Femur (tissue), 1 donor: ENCODE data around the gene ADRM1.

Experiments used
- DNase-seq: peaks from one replicate; pipeline ENCODE4 v3.0.0-alpha.2; 2017

Gene ADRM1, protein sequence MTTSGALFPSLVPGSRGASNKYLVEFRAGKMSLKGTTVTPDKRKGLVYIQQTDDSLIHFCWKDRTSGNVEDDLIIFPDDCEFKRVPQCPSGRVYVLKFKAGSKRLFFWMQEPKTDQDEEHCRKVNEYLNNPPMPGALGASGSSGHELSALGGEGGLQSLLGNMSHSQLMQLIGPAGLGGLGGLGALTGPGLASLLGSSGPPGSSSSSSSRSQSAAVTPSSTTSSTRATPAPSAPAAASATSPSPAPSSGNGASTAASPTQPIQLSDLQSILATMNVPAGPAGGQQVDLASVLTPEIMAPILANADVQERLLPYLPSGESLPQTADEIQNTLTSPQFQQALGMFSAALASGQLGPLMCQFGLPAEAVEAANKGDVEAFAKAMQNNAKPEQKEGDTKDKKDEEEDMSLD

GRCh38 chr20:62302341-62303061 is at the start of gene ADRM1:
TSS of gene ADRM1 (plus strand) at chr20:62302997. CDS start at chr20:62303569, 572 bp downstream.
- peak; percentile 98 for DNase-seq

GRCh38 chr20:62253398-62253797 is 49.4 kb upstream of the ADRM1 start:
- no peak for DNase-seq

DNA sequence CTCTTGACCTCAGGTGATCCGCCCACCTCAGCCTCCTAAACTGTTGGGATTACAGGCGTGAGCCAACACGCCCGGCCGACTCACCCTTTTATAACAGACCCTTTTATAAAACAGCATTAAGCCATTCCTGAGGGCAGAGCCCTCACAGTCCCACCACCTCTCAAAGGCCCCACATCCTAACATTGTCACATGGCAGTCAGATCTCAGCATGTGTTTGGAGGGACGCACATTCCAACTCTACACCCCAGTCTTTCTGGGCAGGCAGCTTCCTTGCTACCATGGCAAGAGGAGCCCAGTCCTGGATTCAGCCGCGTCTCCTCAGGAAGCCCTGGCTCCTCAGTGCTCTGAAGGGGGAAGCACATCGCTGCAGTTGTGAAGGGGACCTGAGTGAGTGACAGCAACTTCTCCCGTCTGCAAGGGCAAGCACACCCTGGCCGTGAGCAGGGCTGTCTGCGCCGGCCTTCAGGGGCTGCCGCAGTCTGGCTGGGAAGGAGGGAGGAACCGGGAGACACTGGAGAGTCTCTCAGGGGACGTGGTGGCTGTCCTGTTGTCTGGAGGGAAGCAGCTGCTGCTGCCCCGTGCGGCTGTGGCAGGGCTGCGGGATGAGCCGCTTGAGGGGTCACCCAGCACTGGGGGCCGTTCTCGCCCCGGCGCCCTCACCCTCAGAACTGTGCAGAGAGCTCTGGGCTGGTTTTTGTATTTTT is 48.6 kb upstream of the ADRM1 start:
- DNase-seq: no peak

DNA sequence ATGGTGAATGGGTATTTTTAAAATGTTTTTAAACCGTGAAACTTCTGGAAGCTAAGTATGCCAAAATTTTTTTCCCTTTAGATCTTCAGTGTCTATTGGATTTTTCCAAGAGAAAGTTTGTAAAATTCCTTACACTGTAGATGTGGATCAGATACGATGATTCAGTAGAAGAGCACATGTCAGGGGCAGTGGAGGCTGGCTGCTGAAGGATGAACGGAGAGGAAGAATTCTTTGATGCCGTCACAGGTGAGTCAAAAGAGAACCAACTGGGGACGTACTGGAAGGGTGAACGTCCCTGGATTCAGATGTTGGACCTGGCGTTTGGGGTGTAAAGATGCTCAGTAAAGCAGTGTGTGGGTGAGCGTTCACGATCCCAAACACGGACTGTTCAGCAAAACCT is 46.8 kb upstream of the ADRM1 start:
- DNase-seq: no peak

GRCh38 chr20:62258499-62259293 is 44.1 kb upstream of the ADRM1 start:
- DNase-seq: no peak

- DNase-seq: no peak
Observed at GRCh38 chr20:62259294-62259565, 43.6 kb upstream of the ADRM1 start.

DNA sequence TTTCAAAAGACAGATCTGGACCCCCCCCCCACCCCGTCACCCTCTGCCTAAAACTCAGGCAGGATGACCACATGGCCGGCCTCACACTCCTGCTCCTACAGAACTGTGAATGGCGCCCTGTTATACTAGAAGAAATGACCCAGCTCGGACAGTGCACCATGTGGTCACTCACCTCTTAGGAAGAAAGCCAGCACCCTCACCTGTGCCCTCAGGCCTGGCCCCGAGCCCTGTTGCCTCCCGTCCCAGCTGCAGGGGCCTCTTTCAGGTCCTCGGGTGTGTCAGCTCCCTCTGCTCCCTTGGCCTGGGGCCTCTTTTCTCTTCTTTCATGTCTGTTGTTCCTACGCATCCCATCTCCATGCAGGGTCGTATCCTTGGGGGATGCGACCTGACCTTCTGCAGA is 40.7 kb upstream of the ADRM1 start:
- no peak for DNase-seq

DNA sequence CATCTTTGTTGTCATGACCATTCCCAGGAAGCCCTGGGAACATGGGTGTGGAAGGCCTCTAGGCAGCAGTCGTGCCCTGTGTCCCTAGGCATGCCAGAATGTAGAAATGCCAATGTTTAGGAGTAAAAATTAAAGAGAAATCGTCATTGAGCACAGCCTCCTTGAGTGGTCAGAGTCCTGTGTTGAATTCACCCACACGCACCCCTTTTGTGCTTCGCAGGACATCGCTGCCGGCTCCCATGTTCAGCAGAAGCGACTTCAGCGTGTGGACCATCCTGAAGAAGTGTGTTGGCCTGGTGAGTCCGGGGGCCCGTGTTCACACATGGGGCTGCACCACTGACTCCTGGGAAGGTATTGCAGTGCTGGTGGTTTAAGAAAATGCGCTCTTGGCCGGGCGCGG is 39.4 kb upstream of the ADRM1 start:
- DNase-seq: no peak

- DNase-seq: no peak
Observed at GRCh38 chr20:62265365-62265764, 37.4 kb upstream of the ADRM1 start.

- no peak for DNase-seq
Observed at GRCh38 chr20:62266340-62266739, 36.5 kb upstream of the ADRM1 start.

- DNase-seq: no peak
Observed at GRCh38 chr20:62266851-62267250, 35.9 kb upstream of the ADRM1 start.

- DNase-seq: no peak
Observed at GRCh38 chr20:62267543-62267942, 35.3 kb upstream of the ADRM1 start.

DNA sequence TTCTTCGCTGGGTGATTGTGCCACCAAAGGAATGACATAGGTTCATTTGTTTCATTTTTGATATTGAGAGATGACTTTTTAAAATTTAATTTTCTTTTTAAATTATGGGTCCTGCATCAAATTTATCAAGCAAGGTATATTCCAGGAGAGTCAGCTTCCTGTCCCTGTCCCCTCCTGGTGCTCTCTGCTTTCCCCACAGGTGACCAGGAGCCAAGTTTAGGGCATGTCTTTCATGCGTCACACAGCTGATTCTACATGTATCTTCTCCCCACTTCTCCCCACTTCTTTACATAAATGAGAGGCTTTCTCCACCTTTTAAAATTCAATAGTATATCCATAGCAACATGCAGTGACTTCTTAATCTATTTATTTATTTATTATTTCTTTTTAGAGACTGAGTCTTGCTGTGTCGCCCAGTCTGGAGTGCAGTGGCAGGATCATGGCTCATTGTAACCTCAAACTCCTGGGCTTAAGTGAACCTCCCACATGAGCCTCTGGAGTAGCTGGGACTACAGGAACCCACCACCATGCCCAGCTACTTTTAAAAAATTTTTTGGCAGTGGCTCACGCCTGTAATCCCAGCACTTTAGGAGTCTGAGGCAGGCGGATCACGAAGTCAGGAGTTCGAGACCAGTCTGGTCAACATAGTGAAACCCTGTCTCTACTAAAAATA is 34.4 kb upstream of the ADRM1 start:
- DNase-seq: no peak

DNA sequence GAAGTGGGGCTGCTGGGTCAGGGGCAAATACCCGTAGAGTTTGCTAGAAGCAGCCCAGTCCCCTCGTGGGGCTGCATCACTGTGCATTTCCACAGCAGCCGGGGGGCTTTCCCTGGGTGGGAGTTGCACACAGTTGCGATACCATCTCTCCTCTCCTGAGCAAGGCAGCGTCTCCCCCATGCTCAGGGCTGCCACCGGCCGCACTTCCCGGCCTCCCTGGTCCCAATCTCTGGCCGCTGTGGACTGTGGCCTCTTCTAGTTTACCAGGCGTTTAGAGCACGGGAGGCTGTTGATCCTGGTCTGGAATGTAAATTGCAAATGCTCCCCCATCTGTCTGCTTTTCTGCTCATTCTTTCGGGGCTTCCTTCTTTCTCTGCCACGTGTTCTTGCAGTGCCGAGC is 33.4 kb upstream of the ADRM1 start:
- no peak for DNase-seq

DNA sequence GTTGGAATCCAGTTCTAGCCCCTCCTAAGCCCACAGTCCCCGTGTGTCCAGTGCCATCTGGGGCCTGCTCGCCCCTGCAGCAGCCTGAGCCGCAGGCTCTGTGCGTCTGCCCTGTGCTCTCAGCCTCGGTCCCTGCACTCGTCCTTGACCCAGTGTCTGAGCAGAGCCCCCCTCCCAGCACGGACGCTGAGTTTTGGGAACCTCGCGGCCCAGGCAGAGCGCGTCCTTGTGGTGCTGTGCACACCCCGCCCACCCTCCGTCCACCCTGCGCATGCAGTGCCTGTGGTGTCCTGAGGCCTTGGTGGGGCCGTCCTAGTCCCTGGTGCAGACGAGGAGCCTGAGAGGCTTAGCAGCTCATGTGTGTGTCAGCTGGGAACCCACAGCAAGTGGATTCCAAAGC is 32.9 kb upstream of the ADRM1 start:
- no peak for DNase-seq

DNA sequence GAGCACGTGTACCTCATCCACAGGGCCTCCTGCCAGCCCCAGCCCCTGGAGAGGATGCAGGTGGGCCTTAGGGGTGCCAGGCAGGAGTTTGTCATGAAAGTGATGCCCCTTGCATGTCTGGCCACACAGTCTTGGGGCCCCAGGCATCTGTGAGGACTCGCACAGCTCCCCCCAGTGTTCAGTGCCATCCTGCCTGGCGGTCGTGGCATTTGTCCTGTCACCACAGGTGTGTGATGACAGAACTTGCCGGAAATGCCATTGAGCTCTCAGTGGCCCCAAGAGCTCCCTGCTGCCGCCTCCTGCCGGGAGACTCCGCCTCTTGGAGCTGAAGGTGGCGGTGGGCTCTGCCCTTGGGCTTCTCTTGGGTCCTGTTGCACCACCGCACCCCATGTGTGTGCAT is 30.6 kb upstream of the ADRM1 start:
- DNase-seq: no peak

DNA sequence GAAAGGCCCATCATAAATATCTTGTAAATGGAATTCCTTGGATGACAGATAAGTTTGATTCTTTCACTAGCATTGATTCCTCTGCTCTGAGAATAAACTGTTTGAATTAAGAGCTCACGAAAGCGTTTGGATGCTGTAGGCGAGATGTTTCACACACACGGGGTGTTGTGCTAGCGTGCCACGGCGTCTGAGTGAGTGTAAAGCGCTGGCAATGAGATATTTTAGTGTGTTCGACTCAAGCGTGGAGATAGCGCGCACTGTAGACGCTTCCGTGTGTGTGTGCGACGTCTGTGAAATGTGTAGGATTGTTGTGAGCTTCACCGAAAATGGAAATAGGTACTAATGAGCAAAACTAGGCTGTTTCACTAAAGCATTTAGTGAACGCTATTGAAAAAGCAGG is 29.4 kb upstream of the ADRM1 start:
- no peak for DNase-seq

- DNase-seq: no peak
Observed at GRCh38 chr20:62274332-62274950, 28.4 kb upstream of the ADRM1 start.

- DNase-seq: no peak
Observed at GRCh38 chr20:62275219-62275618, 27.6 kb upstream of the ADRM1 start.

- DNase-seq: peak; percentile 82
Observed at GRCh38 chr20:62276439-62276838, 26.4 kb upstream of the ADRM1 start.

DNA sequence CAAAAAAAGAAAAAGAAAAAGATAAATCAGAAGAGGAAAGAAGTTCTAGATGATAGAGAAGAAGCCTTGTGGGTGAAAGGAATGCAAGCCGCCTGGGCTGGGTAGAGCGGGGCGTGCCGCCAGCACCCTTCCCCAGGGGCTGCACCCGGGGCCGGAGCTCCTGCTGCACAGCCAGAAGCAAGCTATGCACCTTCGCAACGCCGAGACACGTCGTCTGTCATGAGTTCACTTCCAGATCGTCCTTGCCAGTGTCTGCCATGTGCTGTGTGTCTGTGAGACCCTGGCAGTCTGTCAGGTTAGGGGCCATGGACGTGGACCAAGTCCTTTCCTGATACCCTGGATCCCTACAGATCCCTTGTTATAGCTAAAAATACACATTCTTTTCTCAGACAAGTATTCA is 25.5 kb upstream of the ADRM1 start:
- DNase-seq: no peak

GRCh38 chr20:62280303-62280702 is 22.5 kb upstream of the ADRM1 start:
- DNase-seq: no peak
